KMS-11 (cell line): ENCODE data around the gene KCNH6.

Source experiments
- H2AFZ ChIP-seq: fragments of 200-600 bp; sonication (generic); 2 replicates; pipeline ENCODE4 v1.6.1; 2016; ENCODE audit warnings: antibody characterized with exemption, mixed run types, low read depth
- H3K27ac ChIP-seq: fragments of 200-600 bp; sonication (generic); 2 replicates; pipeline ENCODE4 v1.6.1; 2016; ENCODE audit warnings: mild to moderate bottlenecking, mixed run types
- H3K27me3 ChIP-seq: fragments of 200-600 bp; sonication (generic); 2 replicates; pipeline ENCODE4 v1.6.1; 2017; ENCODE audit warnings: mild to moderate bottlenecking, low read depth, mixed run types, moderate library complexity; ENCODE audit not compliant: insufficient read depth
- H3K36me3 ChIP-seq: fragments of 200-600 bp; sonication (generic); 2 replicates; pipeline ENCODE4 v1.6.1; 2017; ENCODE audit warnings: mild to moderate bottlenecking, mixed run types; ENCODE audit not compliant: insufficient read depth
- H3K4me1 ChIP-seq: fragments of 200-600 bp; sonication (generic); 2 replicates; pipeline ENCODE4 v1.6.1; 2016; ENCODE audit warnings: mild to moderate bottlenecking, low read depth, mixed run types; ENCODE audit not compliant: poor library complexity, severe bottlenecking
- H3K4me2 ChIP-seq: fragments of 200-600 bp; sonication (generic); 2 replicates; pipeline ENCODE4 v1.7.0; 2016; ENCODE audit warnings: mild to moderate bottlenecking, mixed run types
- H3K4me3 ChIP-seq: fragments of 200-600 bp; sonication (generic); IDR thresholded peaks from 2 replicates; pipeline ENCODE4 v1.6.1; 2017; ENCODE audit warnings: low read depth, low read length, mixed read lengths; ENCODE audit not compliant: insufficient read depth
- H3K79me2 ChIP-seq: fragments of 200-600 bp; sonication (generic); 2 replicates; pipeline ENCODE4 v1.6.1; 2016; ENCODE audit warnings: low read depth, mixed run types; ENCODE audit not compliant: insufficient read depth
- H3K9ac ChIP-seq: fragments of 200-600 bp; sonication (generic); 2 replicates; pipeline ENCODE4 v1.6.1; 2016; ENCODE audit warnings: mild to moderate bottlenecking, mixed run types
- H4K20me1 ChIP-seq: fragments of 200-600 bp; sonication (generic); 2 replicates; pipeline ENCODE4 v1.6.1; 2016; ENCODE audit warnings: mild to moderate bottlenecking, mixed run types; ENCODE audit not compliant: insufficient read depth
- CTCF ChIP-seq: fragments of 200-600 bp; sonication (generic); conservative IDR thresholded peaks from 2 replicates; pipeline ENCODE4 v1.6.1; 2017; ENCODE audit warnings: low read depth, mild to moderate bottlenecking, antibody characterized with exemption, low read length, moderate library complexity, mixed read lengths

The KCNH6 gene

GRCh38 chr17:63512896-63513644, 10.1 kb upstream of the KCNH6 start:
- TF ChIP-seq CTCF: no peak

DNA sequence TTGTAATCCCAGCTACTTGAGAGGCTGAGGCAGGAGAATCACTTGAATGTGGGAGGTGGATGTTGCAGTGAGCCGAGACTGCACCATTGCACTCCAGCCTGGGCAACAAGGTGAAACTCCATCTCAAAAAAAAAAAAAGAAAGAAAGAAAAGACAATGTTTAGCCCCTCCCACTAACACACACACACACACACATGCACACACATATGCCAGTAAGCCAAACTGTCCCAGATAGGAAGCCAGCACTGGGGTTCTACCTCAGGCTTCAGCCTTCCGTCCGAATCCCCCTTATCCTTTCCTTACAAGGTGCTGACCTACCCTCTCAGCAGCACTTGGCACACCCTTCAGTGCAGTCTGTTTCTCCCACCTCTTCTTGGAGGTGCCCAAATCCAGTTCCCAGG, 8.7 kb upstream of the KCNH6 start:
- no peak for TF ChIP-seq CTCF
- Histone ChIP-seq H3K79me2 (no peaks in the 10 kb centered on the region), H3K9ac (no peak overlapping the region), H3K4me2 (no peak overlapping the region), H3K27ac (no peak overlapping the region), H3K4me1 (no peaks in the 10 kb centered on the region), H3K27me3 (peaks cover 56% of the 10 kb centered on the region), H4K20me1 (no peaks in the 10 kb centered on the region), H3K4me3 (no peak overlapping the region), H3K36me3 (no peaks in the 10 kb centered on the region), H2AFZ (no peak overlapping the region)

More at GRCh38 chr17:63512896-63513644, 10.1 kb upstream of the KCNH6 start:
- Histone ChIP-seq H4K20me1 (no peaks in the 10 kb centered on the region), H3K4me2 (no peak overlapping the region), H3K4me3 (no peak overlapping the region), H3K27me3 (peaks cover 62% of the 10 kb centered on the region), H3K27ac (no peak overlapping the region), H3K4me1 (no peaks in the 10 kb centered on the region), H3K79me2 (no peaks in the 10 kb centered on the region), H2AFZ (no peak overlapping the region), H3K36me3 (no peaks in the 10 kb centered on the region), H3K9ac (no peak overlapping the region)

DNA sequence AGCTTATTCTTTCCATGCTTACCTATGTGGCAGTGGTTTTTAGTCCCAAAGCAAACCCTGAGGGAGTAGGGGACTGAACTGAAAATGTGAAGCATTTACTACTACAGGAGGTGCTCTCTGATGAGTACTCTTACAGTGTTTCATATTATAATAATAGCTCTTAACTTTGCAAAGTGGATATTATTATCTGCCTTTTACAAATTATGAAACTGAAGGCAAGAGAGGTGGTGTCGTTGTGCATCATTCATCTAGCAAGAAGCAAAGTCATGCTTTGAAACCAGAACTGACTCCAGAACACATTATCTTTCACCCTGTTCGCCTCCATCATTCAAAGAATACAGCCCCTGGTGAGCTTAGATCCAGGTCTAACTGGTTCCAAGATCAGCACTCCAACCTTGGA, 8.2 kb upstream of the KCNH6 start:
- H3K9ac ChIP-seq: no peak overlapping the region
- H3K4me1 ChIP-seq: no peaks in the 10 kb centered on the region
- TF ChIP-seq CTCF: no peak
- no peaks in the 10 kb centered on the region for H3K36me3 ChIP-seq
- H2AFZ ChIP-seq: no peak overlapping the region
- H3K79me2 ChIP-seq: no peaks in the 10 kb centered on the region
- no peak overlapping the region for H3K4me3 ChIP-seq
- no peaks in the 10 kb centered on the region for H4K20me1 ChIP-seq
- H3K27me3 ChIP-seq: peaks cover 56% of the 10 kb centered on the region
- H3K4me2 ChIP-seq: no peak overlapping the region
- no peak overlapping the region for H3K27ac ChIP-seq

DNA sequence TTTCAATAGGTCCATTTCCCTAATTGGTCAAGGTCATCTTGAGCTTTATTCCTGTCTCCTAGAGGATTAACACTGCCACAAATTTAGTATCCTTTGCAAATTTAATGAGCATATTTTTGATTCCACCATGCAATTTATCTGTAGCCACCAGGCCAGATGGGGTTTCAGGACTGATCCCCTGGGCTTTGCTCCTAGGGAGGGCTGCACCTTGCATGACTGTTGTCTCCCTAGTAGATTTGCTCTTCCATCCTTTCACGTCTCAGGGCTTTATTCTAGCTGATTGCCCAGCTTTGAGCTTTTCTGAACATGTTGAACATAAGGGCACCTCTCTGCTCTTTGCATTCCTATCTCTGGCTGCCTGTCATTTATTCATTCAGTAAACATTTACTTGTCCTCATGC, 7.7 kb upstream of the KCNH6 start:
- Histone ChIP-seq H4K20me1 (no peaks in the 10 kb centered on the region), H3K36me3 (no peaks in the 10 kb centered on the region), H3K4me1 (no peaks in the 10 kb centered on the region), H2AFZ (no peak overlapping the region), H3K4me3 (no peak overlapping the region), H3K9ac (no peak overlapping the region), H3K27me3 (peaks cover 54% of the 10 kb centered on the region), H3K27ac (no peak overlapping the region), H3K4me2 (no peak overlapping the region), H3K79me2 (no peaks in the 10 kb centered on the region)
- no peak for TF ChIP-seq CTCF
